ENCODE results near the gene RNF149. TPM values are rescaled to one million over a fixed set of nuclear protein-coding genes. Genes with fewer than 3 reads are reported as not detected.

The RNF149 gene
- total RNA-seq, 3 donors from 2014 or later (not counting 1 experiment from before 2014, with no cell fraction given): 133 to 151 (median 149) TPM

GRCh38 chr2:101351207-101351606 lies 42.7 kb upstream of the RNF149 start:
- Histone ChIP-seq H3K4me1 (ENCODE audit: control insufficient read depth, insufficient read depth, low read length) (no peaks in the 10 kb centered on the region), H3K27ac (ENCODE audit: low read length) (no peak overlapping the region), H3K27me3 (ENCODE audit: control insufficient read depth, insufficient read depth, low read length) (no peaks in the 10 kb centered on the region), H3K36me3 (ENCODE audit: control insufficient read depth, insufficient read depth, low read length) (no peaks in the 10 kb centered on the region), H3K9me3 (ENCODE audit: control insufficient read depth, insufficient read depth, low read length) (no peaks in the 10 kb centered on the region), H3K4me3 (ENCODE audit: low read length) (no peak overlapping the region)
- DNase-seq (no peak), ATAC-seq (no peak)
- no peaks in the 10 kb centered on the region for H3K36me3 Mint-ChIP-seq
- TF ChIP-seq, protein P1, sequence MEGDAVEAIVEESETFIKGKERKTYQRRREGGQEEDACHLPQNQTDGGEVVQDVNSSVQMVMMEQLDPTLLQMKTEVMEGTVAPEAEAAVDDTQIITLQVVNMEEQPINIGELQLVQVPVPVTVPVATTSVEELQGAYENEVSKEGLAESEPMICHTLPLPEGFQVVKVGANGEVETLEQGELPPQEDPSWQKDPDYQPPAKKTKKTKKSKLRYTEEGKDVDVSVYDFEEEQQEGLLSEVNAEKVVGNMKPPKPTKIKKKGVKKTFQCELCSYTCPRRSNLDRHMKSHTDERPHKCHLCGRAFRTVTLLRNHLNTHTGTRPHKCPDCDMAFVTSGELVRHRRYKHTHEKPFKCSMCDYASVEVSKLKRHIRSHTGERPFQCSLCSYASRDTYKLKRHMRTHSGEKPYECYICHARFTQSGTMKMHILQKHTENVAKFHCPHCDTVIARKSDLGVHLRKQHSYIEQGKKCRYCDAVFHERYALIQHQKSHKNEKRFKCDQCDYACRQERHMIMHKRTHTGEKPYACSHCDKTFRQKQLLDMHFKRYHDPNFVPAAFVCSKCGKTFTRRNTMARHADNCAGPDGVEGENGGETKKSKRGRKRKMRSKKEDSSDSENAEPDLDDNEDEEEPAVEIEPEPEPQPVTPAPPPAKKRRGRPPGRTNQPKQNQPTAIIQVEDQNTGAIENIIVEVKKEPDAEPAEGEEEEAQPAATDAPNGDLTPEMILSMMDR (IDR thresholded peaks at IDR 0.05): no peak
- WGBS (ENCODE audit: insufficient coverage): 92% methylated on average over 7 of the region's 7 CpGs
- intact Hi-C loops (cut with micrococcal nuclease): no loop called here
- H3K27ac Mint-ChIP-seq: no peak overlapping the region
- no peaks in the 10 kb centered on the region for H3K9me3 Mint-ChIP-seq
- no peaks in the 10 kb centered on the region for H3K27me3 Mint-ChIP-seq (ENCODE audit: low read depth in 2 of 2)
- no peak overlapping the region for H3K4me3 Mint-ChIP-seq
- no peaks in the 10 kb centered on the region for H3K4me1 Mint-ChIP-seq

GRCh38 chr2:101349893-101350662 lies 41.6 kb upstream of the RNF149 start:
- TF ChIP-seq, protein P1 (IDR thresholded peaks at IDR 0.05): no peak
- no peak for ATAC-seq
- peak in 1 of 2 donors; percentile 46 for DNase-seq
- WGBS (ENCODE audit: insufficient coverage): 79% methylated on average over 7 of the region's 7 CpGs
- H3K27me3 Mint-ChIP-seq (ENCODE audit: low read depth in 2 of 2): no peaks in the 10 kb centered on the region
- H3K9me3 Mint-ChIP-seq: no peaks in the 10 kb centered on the region
- Histone ChIP-seq H3K9me3 (ENCODE audit: control insufficient read depth, insufficient read depth, low read length) (no peaks in the 10 kb centered on the region), H3K27ac (ENCODE audit: low read length) (no peak overlapping the region), H3K36me3 (ENCODE audit: control insufficient read depth, insufficient read depth, low read length) (no peaks in the 10 kb centered on the region), H3K4me1 (ENCODE audit: control insufficient read depth, insufficient read depth, low read length) (no peaks in the 10 kb centered on the region), H3K27me3 (ENCODE audit: control insufficient read depth, insufficient read depth, low read length) (no peaks in the 10 kb centered on the region), H3K4me3 (ENCODE audit: low read length) (no peak overlapping the region)
- intact Hi-C loops (cut with micrococcal nuclease): no loop called here
- no peak overlapping the region for H3K27ac Mint-ChIP-seq
- H3K4me3 Mint-ChIP-seq: no peak overlapping the region
- H3K36me3 Mint-ChIP-seq: no peaks in the 10 kb centered on the region
- no peaks in the 10 kb centered on the region for H3K4me1 Mint-ChIP-seq

DNA sequence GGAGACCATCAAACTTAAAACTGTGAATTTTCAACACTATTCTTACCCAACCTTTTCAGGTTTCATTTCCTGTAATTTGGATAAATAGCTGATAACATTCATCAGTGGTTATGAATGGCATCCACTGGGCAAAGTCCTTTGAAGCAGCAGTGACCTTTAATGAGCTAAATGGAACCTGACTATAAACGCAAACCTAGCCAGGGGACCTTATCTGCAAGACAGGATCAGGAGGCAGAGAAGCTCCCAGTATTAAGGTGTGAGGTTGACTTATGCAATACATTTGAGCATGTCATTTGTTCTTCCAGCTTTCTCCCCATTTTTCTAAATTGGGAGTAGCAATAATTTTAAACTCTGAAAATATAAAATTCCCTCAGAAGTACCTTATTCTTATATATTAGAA lies 40.4 kb upstream of the RNF149 start:
- Mint-ChIP-seq H3K27me3 (ENCODE audit: low read depth in 2 of 2) (no peaks in the 10 kb centered on the region), H3K9me3 (no peaks in the 10 kb centered on the region), H3K4me3 (no peak overlapping the region), H3K36me3 (no peaks in the 10 kb centered on the region), H3K27ac (no peak overlapping the region), H3K4me1 (no peaks in the 10 kb centered on the region)
- H3K27me3 ChIP-seq (ENCODE audit: control insufficient read depth, insufficient read depth, low read length): no peaks in the 10 kb centered on the region
- no peaks in the 10 kb centered on the region for H3K36me3 ChIP-seq (ENCODE audit: control insufficient read depth, insufficient read depth, low read length)
- no peaks in the 10 kb centered on the region for H3K4me1 ChIP-seq (ENCODE audit: control insufficient read depth, insufficient read depth, low read length)
- H3K27ac ChIP-seq (ENCODE audit: low read length): no peak overlapping the region
- no peak overlapping the region for H3K4me3 ChIP-seq (ENCODE audit: low read length)
- H3K9me3 ChIP-seq (ENCODE audit: control insufficient read depth, insufficient read depth, low read length): no peaks in the 10 kb centered on the region
- no peak for DNase-seq
- 88% methylated on average over 1 of the region's 1 CpG for WGBS (ENCODE audit: insufficient coverage)
- intact Hi-C loops (cut with micrococcal nuclease): no loop called here
- ATAC-seq: no peak
- TF ChIP-seq, protein P1 (IDR thresholded peaks at IDR 0.05): no peak

GRCh38 chr2:101346909-101347308 lies 38.4 kb upstream of the RNF149 start:
- TF ChIP-seq, protein P1 (IDR thresholded peaks at IDR 0.05): no peak
- intact Hi-C loops (cut with micrococcal nuclease): no loop called here
- no peaks in the 10 kb centered on the region for H3K36me3 ChIP-seq (ENCODE audit: control insufficient read depth, insufficient read depth, low read length)
- no peaks in the 10 kb centered on the region for H3K27me3 Mint-ChIP-seq (ENCODE audit: low read depth in 2 of 2)
- no peaks in the 10 kb centered on the region for H3K36me3 Mint-ChIP-seq
- WGBS (ENCODE audit: insufficient coverage): 98% methylated on average over 3 of the region's 3 CpGs
- no peaks in the 10 kb centered on the region for H3K9me3 Mint-ChIP-seq
- DNase-seq (no peak), ATAC-seq (no peak)
- H3K27ac Mint-ChIP-seq: no peak overlapping the region
- no peaks in the 10 kb centered on the region for H3K9me3 ChIP-seq (ENCODE audit: control insufficient read depth, insufficient read depth, low read length)
- no peaks in the 10 kb centered on the region for H3K27me3 ChIP-seq (ENCODE audit: control insufficient read depth, insufficient read depth, low read length)
- no peak overlapping the region for H3K4me3 Mint-ChIP-seq
- no peak overlapping the region for H3K27ac ChIP-seq (ENCODE audit: low read length)
- H3K4me1 ChIP-seq (ENCODE audit: control insufficient read depth, insufficient read depth, low read length): peaks cover 6% of the 10 kb centered on the region
- H3K4me3 ChIP-seq (ENCODE audit: low read length): no peak overlapping the region
- peaks cover 6 to 7% of the 10 kb centered on the region in 2 donors for H3K4me1 Mint-ChIP-seq

Measured in natural killer cell (primary cell).